IPS-11a (cell line): ENCODE measurements around the gene EBP.

Experiments
- H3K4me3 ChIP-seq: one replicate; pipeline ENCODE4 v1.5.1; 2013; ENCODE audit warnings: low read depth, low read length, control low read depth

EBP gene

GRCh38 chrX:48521353-48522243 lies at the start of gene EBP:
EBP (plus strand) TSS chrX:48521808; CDS start chrX:48523772, 1,964 bp downstream.
- H3K4me3 ChIP-seq, result peak within 1 kb of the TSS; percentile 70

- no peak overlapping the region for H3K4me3 ChIP-seq
Measured at GRCh38 chrX:48472225-48472624, 49.4 kb upstream of the EBP start.

- H3K4me3 ChIP-seq, result no peak overlapping the region
Measured at GRCh38 chrX:48472851-48473703, 48.5 kb upstream of the EBP start.

GRCh38 chrX:48473704-48473990 lies 48.0 kb upstream of the EBP start:
- no peak overlapping the region for H3K4me3 ChIP-seq

GRCh38 chrX:48474127-48474526 lies 47.5 kb upstream of the EBP start:
- no peak overlapping the region for H3K4me3 ChIP-seq

DNA sequence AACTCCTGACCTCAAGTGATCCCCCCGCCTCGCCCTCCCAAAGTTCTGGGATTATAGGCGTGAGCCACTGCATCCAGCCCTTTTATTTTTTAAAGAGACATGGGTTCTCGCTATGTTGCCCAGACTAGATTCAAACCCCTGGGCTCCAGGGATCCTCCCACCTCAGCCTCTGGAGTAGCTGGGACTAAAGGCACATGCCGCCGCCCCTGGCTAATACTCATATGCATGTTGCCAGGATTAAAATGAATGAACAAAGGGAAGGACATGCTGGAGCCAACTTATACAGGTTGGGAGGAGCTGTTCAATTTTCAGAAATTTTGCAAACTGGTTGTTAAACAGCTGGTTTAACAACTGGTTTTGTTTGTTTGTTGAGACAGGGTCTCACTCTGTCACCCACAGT lies 47.0 kb upstream of the EBP start:
- no peak overlapping the region for H3K4me3 ChIP-seq

- H3K4me3 ChIP-seq, result peak overlapping the region; percentile 69
Measured at GRCh38 chrX:48475296-48475695, 46.3 kb upstream of the EBP start.

DNA sequence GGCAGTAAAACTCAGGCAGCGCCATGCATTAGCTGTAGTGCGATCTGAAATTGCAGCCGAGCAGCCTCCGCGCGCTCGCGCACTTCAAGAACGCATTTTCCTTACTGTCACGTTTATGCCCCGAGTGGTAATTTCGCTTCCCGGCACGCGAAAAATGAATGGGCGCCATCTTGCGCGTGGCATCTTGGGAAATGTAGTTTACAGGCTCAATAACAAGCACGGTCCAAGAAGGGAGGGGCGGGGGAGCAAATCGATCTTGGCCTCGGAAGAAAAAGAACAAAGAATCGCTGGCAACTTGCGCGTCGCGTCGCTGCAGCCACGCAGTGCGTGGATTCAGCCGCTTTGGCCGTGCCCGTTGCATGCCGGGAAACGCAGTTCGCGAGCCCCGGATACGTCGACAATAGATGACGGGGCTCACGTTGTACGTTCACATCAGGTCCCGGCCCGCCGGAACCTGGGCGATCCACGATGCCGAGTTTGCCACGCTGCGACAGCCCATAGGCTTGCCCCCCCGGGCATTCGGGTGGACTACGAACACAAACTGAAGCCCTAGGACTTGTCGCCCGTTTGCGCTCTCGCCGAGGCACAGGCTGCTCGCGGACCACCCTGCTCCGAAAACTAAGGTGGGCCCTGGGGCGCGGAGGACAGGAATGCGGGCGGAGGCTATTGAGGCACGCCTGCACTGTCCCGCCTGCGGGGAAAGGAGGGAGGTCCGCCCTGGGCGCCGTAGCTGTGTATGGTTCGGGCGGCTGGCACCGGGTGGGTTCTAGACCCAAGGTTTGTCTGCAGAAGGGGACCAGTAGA lies 45.6 kb upstream of the EBP start, which contains the start of gene FTSJ1:
FTSJ1 (plus strand) TSS at position 426 of the 804 bp plus-strand sequence. CDS start 1,849 bp downstream, outside the sequence.
- H3K4me3 ChIP-seq, result peak within 1 kb of the TSS; percentile 69

GRCh38 chrX:48476919-48477318 lies 44.7 kb upstream of the EBP start:
- H3K4me3 ChIP-seq, result peak overlapping the region; percentile 69

GRCh38 chrX:48477960-48478755 lies 43.5 kb upstream of the EBP start:
- no peak overlapping the region for H3K4me3 ChIP-seq

DNA sequence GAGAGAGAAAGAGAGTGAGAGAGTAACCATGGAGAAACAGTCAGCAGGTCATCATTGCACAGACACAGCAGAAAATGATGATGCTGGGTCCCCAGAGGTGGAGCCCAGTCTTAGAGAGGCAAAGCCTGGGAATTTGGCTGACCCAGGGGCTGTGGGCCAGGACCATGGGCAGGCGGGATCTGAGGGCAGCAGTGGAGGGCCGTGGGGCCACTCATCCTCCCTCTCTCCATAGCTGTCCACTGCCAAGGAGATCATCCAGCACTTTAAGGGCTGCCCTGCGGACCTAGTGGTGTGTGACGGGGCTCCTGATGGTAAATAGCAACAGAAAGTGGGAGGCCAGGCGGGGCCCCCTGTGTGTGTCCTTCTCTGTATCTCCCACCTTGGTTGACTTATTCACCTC lies 42.8 kb upstream of the EBP start:
- H3K4me3 ChIP-seq, result no peak overlapping the region

GRCh38 chrX:48480142-48480541 lies 41.5 kb upstream of the EBP start:
- H3K4me3 ChIP-seq, result no peak overlapping the region

- no peak overlapping the region for H3K4me3 ChIP-seq
Measured at GRCh38 chrX:48480583-48480982, 41.0 kb upstream of the EBP start.

GRCh38 chrX:48482526-48482925 lies 39.1 kb upstream of the EBP start:
- H3K4me3 ChIP-seq, result no peak overlapping the region

DNA sequence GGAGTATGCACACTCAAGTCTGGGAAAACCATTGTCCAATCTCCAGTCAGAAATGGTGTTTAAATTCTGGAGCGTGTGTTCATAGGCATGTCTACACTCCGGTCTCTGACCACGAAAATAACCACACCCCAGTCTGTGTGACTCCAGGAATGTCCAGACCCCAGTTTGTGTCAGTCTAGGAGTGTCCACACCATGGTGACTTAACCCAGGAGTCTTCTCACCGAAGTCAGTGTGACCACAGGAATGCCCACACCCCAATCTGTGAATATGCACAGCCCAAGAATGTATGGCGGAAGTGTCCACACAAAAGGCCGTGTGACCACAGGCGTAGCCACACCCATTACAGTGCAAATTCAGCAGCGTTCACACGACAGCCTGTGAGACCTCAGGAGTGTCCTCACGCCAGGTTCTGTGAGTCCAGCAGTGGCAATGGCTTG lies 34.2 kb upstream of the EBP start:
- H3K4me3 ChIP-seq, result no peak overlapping the region

DNA sequence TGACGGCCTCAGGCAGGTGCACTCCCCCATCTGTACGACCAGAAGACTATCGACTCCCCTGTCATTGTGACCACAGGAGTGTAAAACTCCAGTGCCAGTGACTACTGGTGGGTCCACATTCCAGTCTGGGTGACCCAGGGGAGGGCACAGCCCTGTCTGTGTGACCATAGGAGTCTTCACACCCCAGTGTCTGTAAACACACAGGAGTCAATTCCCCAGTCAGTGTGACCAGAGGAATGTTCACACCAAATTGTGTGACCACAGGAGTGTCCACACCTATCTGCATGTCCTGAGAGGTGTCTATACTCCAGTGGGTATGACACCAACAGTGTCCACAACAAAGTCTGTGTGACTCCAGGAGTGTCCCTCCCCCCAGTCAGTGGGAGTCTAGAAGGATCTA lies 33.6 kb upstream of the EBP start:
- H3K4me3 ChIP-seq, result no peak overlapping the region

DNA sequence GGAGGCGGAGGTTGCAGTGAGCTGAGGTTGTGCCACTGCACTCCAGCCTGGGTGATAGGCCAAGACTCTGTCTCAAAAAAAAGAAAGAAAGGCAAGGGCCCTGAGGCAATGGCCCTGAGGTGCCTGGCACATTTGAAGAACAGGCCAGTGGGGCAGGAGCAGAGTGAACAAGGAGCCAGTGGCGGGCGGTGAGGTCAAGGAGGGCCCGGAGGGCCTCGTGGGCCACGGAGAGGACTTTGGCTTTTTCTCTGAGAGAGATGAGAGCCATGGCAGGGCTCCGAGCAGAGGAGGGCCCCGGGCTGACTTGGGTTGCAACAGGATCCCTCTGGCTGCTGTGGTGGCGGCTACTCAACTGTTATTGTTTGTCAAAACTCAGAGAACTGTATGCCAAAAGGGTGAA lies 32.3 kb upstream of the EBP start:
- H3K4me3 ChIP-seq, result no peak overlapping the region

DNA sequence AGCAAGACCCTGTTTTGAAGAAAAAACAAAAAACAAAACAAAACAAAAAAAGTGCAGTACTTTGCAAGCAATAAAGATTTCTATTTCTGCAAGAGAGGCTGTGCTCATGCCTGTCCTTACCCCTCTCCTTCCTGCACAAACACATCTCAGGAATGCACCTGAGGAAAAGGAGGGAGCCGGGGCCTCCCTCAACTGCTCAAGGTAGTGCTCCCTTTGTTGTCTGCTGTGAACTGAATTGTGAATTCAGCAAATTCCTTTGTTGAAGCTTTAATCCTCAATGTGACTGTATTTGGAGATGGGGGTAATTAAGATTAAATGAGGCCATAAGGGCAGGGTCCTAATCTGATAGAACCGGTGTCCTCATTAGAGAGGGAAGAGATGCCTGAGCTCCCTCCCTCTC lies 31.7 kb upstream of the EBP start:
- H3K4me3 ChIP-seq, result no peak overlapping the region

- H3K4me3 ChIP-seq, result no peak overlapping the region
Measured at GRCh38 chrX:48490661-48491060, 30.9 kb upstream of the EBP start.

DNA sequence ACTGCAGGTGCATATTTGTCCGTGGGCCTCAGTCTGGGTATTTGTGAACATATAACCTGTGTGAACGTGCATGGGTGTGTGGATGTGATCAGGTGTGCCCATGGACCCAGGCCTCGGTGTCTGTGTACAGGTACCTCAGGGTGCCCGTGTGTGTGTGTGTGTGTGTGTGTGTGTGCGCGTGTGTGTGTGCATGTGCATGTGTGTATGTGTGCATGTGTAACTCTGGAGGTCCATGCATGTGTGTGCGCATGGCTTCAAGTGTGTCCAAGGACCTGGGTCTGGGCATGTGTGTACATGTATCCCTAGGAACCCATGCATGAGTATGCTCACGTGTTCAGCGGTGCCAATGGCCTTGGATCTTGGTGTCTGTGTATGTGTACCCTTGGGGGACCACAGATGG lies 29.8 kb upstream of the EBP start:
- H3K4me3 ChIP-seq, result no peak overlapping the region
